SKM-1 treated with dmso at 0.1 percent for 144 hours (cell line): ENCODE measurements around the gene HEMGN.

Experiments
- DNase-seq: peaks from one replicate; lab custom pipeline; 2025; ENCODE audit not compliant: unreplicated experiment; lab: John Stamatoyannopoulos, UW

HEMGN gene

GRCh38 chr9:97900738-97901565, 37.0 kb downstream of the HEMGN start:
- DNase-seq: no peak

- DNase-seq: no peak
Observed at GRCh38 chr9:97900103-97900737, 37.8 kb downstream of the HEMGN start.

- no peak for DNase-seq
Observed at GRCh38 chr9:97895695-97896332, 42.2 kb downstream of the HEMGN start.

- DNase-seq: no peak
Observed at GRCh38 chr9:97895211-97895610, 42.8 kb downstream of the HEMGN start.

GRCh38 chr9:97892421-97892820, 45.6 kb downstream of the HEMGN start:
- DNase-seq: no peak

GRCh38 chr9:97891736-97892135, 46.2 kb downstream of the HEMGN start:
- DNase-seq: no peak

GRCh38 chr9:97889941-97890887, 47.8 kb downstream of the HEMGN start:
- DNase-seq: no peak

- DNase-seq: no peak
Observed at GRCh38 chr9:97880336-97880735, 57.6 kb downstream of the HEMGN start.
